ENCODE measurements around the gene TTC29. TPM values are rescaled to one million over a fixed set of nuclear protein-coding genes. Genes with fewer than 3 reads are reported as not detected.
A peak's percentile ranks its signal among the peaks of the same experiment; 100 is the strongest.

The TTC29 gene
- total RNA-seq, 1 donor from 2014 or later: 3.1 TPM

GRCh38 chr4:146930673-146931072 lies 15.0 kb downstream of the TTC29 start:
- no peak overlapping the region for H3K27ac Mint-ChIP-seq
- no peak for TF ChIP-seq CTCF (IDR thresholded peaks at IDR 0.05; ENCODE audit: unreplicated experiment)
- peaks cover 5% of the 10 kb centered on the region for H3K4me1 Mint-ChIP-seq (ENCODE audit: low read depth)
- no peak overlapping the region for H3K4me3 Mint-ChIP-seq (ENCODE audit: low read depth)
- no peaks in the 10 kb centered on the region for H3K9me3 Mint-ChIP-seq (ENCODE audit: low read depth)
- no peaks in the 10 kb centered on the region for H3K27me3 Mint-ChIP-seq
- no peaks in the 10 kb centered on the region for H3K36me3 Mint-ChIP-seq (ENCODE audit: insufficient read depth)
- no peak for DNase-seq (ENCODE audit: low spot score, unreplicated experiment)

- Mint-ChIP-seq H3K4me1 (ENCODE audit: low read depth) (peaks cover 9% of the 10 kb centered on the region), H3K4me3 (ENCODE audit: low read depth) (no peak overlapping the region), H3K36me3 (ENCODE audit: insufficient read depth) (no peaks in the 10 kb centered on the region), H3K27ac (no peak overlapping the region), H3K27me3 (no peaks in the 10 kb centered on the region), H3K9me3 (ENCODE audit: low read depth) (no peaks in the 10 kb centered on the region)
- no peak for TF ChIP-seq CTCF (IDR thresholded peaks at IDR 0.05; ENCODE audit: unreplicated experiment)
- no peak for DNase-seq (ENCODE audit: low spot score, unreplicated experiment)
Measured at GRCh38 chr4:146927695-146928094, 18.0 kb downstream of the TTC29 start.

- no peaks in the 10 kb centered on the region for H3K9me3 Mint-ChIP-seq (ENCODE audit: low read depth)
- TF ChIP-seq CTCF (IDR thresholded peaks at IDR 0.05; ENCODE audit: unreplicated experiment): peak; percentile 92
- no peak for DNase-seq (ENCODE audit: low spot score, unreplicated experiment)
- no peaks in the 10 kb centered on the region for H3K4me1 Mint-ChIP-seq (ENCODE audit: low read depth)
- no peaks in the 10 kb centered on the region for H3K36me3 Mint-ChIP-seq (ENCODE audit: insufficient read depth)
- H3K27ac Mint-ChIP-seq: no peak overlapping the region
- no peak overlapping the region for H3K4me3 Mint-ChIP-seq (ENCODE audit: low read depth)
- peaks cover 4% of the 10 kb centered on the region for H3K27me3 Mint-ChIP-seq
Measured at GRCh38 chr4:146916479-146917076, 29.1 kb downstream of the TTC29 start.

GRCh38 chr4:146915132-146915531 lies 30.5 kb downstream of the TTC29 start:
- H3K27me3 Mint-ChIP-seq: peaks cover 4% of the 10 kb centered on the region

GRCh38 chr4:146900295-146900694 lies 45.4 kb downstream of the TTC29 start:
- H3K9me3 Mint-ChIP-seq (ENCODE audit: low read depth): no peaks in the 10 kb centered on the region
- no peak overlapping the region for H3K27ac Mint-ChIP-seq
- H3K4me3 Mint-ChIP-seq (ENCODE audit: low read depth): no peak overlapping the region
- no peak for TF ChIP-seq CTCF (IDR thresholded peaks at IDR 0.05; ENCODE audit: unreplicated experiment)
- H3K36me3 Mint-ChIP-seq (ENCODE audit: insufficient read depth): no peaks in the 10 kb centered on the region
- H3K27me3 Mint-ChIP-seq: no peaks in the 10 kb centered on the region
- no peaks in the 10 kb centered on the region for H3K4me1 Mint-ChIP-seq (ENCODE audit: low read depth)
- no peak for DNase-seq (ENCODE audit: low spot score, unreplicated experiment)

More at GRCh38 chr4:146915132-146915531, 30.5 kb downstream of the TTC29 start:
- no peak for DNase-seq (ENCODE audit: low spot score, unreplicated experiment)
- H3K36me3 Mint-ChIP-seq (ENCODE audit: insufficient read depth): no peaks in the 10 kb centered on the region
- no peak for TF ChIP-seq CTCF (IDR thresholded peaks at IDR 0.05; ENCODE audit: unreplicated experiment)
- no peaks in the 10 kb centered on the region for H3K9me3 Mint-ChIP-seq (ENCODE audit: low read depth)
- no peak overlapping the region for H3K27ac Mint-ChIP-seq
- H3K4me3 Mint-ChIP-seq (ENCODE audit: low read depth): no peak overlapping the region
- H3K4me1 Mint-ChIP-seq (ENCODE audit: low read depth): no peaks in the 10 kb centered on the region

Data from progenitor cell of endocrine pancreas (in vitro differentiated cells).